HG03025 (cell line): ENCODE results near the gene CA10.

ENCODE experiments used
- ATAC-seq: cut with Tn5 transposase; IDR thresholded peaks from one replicate; pipeline ENCODE4 v1.9.1; 2021; ENCODE audit warnings: mild to moderate bottlenecking, moderate library complexity; ENCODE audit not compliant: unreplicated experiment, low FRiP score

CA10 gene

DNA sequence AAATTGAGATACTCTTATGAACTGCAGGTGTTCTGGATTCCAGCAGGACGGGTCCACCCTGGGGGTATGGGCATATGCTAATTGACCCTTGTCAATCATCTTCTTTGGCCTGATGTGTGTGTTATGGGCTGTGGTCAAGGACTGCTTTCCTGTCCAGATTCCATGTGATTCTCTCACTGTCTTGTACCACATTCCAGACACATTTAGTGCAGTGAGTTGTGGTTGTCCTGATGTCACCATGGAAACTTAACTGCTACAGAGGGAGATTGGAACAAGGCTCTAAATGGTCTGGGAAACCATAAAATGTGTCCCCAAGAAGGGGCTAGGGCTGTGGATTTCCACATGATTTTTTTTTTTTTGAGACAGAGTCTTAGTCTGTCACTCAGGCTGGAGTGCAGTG lies 530.7 kb downstream of the CA10 start:
- no peak for ATAC-seq

DNA sequence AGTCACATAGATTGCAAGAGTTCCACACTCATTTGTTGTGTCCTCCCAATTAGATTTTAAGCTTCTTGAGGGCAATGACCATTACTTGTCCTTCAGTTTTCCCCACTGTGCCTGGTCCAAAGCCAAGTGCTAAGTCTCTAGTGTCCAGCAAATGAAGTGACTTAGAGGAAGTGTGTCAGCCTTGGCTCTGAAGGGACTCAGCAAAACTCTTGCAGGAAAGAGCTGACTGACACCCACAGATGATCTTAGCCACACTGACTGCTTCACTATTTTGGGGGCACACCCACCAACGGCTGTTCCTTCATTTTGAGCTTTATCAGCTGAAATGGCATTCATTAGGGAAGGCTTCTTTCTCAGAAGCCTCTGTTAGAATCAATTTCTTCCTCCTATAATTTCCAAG lies 540.0 kb downstream of the CA10 start:
- no peak for ATAC-seq

- no peak for ATAC-seq
These were observed 540.5 kb downstream of the CA10 start for GRCh38 chr17:51617986-51618385.

DNA sequence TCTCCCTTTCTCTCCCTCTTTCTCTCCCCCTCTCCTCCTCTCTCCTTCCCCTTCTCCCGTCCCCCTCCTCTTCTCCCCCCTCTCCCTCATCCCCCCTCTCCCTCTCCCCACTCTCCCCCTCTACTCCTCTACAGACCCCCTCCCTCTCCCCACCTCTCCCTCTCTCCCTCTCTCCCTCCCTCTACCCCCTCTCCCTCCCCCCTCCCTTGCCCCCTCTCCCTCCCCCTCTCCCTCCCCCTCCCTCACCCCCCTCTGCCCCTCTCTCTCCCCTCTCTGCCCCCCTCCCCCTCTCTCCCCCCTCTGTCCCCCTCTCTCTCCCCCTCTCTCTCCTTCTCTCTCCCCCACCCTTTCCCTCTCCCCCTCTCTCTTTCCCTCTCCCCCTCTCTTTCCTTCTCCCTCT lies 545.3 kb downstream of the CA10 start:
- ATAC-seq: no peak

DNA sequence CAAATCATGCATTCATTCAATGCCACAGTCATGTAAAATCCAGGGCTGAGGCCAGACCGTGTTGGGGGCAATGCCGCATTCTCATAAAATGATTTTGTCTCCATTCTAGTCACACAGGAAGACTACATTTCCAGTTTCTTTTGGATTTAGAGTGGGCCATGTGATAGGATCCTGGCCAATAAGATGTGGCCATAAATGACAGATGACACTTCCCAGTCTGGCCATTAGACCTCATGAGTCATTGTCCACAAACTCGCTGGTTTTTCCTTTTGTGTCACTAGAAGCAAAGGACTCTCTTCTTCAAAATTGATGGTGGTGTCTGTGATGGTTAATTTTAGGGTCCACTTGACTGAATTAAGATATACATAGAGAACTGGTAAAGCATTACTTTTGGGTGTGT lies 545.8 kb downstream of the CA10 start:
- no peak for ATAC-seq

- ATAC-seq: no peak
These were observed 546.9 kb downstream of the CA10 start for GRCh38 chr17:51611585-51611984.

GRCh38 chr17:51610834-51611233 lies 547.7 kb downstream of the CA10 start:
- ATAC-seq: no peak

- ATAC-seq: no peak
These were observed 548.4 kb downstream of the CA10 start for GRCh38 chr17:51610155-51610554.

DNA sequence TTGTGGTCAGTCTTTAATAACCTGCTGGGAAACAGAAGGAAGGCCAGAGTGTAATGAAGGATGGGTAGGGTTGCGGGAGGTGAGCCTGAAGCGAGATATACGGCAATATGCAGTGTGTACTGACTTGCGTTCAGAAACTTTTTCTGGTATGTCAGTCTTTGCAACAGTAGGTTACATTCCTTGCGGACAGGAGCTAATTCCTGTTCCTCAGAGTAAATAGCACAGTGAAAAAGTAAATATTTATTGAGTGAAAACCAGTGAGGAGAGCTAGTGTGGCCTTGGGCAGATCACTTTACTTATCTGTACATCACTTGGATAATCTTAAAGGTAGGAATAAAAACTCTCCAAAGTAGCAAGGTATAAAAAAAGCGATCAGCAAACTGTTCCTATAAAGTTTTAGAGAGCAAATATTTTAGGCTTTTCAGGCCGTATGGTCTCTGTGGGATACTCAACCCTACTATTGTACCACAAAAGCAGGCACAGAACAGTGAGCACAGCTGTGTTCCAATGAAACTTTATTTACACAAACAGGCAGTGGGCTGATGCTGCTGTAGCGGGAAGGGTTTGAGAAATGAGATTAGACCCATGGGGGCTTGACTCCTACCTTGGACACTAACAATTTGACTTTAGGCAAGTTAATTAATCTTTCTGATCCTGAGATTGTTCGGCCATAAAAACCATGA lies 550.1 kb downstream of the CA10 start:
- ATAC-seq: no peak

- no peak for ATAC-seq
These were observed 551.0 kb downstream of the CA10 start for GRCh38 chr17:51607512-51607911.

DNA sequence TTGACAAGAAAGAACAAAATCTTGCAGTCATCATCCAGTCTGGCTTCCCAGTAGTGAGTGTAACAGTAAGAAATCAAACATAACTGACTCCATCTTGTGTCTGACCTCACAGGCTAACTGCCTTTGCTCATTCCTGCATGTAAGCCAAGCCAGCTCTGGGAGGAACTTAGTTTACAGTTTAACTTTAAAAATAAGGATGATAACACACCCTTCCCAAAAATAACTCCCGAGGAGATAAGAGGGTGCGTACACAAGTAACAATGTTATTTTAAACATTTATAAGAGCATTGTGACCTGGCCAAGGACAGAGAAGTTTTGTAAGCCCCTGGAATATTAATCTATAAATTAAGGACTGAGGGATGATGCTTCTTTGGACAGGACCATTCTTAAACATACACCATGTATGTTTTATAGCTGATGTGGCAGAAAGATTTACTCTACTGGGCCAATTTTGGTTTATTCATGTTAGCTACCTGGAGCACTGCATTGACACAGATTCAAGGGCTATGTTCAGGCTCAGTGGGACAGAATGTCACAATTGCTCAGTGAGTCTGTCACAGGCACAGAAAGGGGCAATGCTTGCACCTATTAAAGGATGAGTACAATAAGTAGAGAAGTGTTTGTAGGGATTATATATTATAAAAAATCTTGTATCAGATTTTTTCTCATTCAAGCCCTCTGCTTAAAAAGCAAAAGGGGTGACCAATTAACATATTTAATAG lies 554.1 kb downstream of the CA10 start:
- ATAC-seq: no peak

- no peak for ATAC-seq
These were observed 556.8 kb downstream of the CA10 start for GRCh38 chr17:51601622-51602261.

DNA sequence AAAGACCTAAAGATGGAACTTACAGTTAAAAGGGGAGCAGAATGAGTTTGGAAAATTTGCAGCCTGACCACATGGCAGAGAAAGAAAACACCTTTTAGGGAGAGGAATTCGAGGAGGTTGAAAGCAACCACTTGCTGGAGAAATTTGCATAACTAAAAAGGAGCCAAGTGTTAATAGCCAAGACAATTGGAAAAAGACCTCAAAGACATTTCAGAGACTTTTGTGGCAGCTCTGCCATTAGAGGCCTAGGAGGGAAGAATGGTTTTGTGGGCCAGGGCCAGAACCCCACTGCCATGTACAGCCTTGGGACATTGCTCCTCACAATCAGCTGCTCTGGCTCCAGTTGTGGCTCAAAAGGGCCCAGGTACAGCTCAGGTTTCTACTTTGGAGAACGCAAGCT lies 559.7 kb downstream of the CA10 start:
- no peak for ATAC-seq

DNA sequence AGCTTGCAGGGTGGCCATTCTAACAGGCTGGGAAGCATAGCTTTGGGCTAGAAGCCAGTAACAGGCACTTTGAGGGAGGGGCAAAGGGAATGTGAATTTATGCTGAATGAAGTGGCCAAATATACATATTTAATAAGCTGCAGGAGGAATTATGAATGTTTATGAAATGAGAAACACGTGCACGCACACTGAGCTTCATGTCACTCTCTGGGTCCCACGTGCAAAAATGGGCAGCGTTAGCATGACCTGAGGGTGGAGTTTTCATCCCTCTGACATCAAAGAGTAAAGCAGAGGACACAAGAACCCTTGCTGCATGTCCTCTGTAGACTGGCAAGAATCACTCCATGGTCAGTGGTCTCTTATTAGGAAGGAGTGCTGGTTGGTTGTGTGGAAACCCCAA lies 561.2 kb downstream of the CA10 start:
- no peak for ATAC-seq

- no peak for ATAC-seq
These were observed 562.6 kb downstream of the CA10 start for GRCh38 chr17:51595826-51596398.

- ATAC-seq: no peak
These were observed 568.4 kb downstream of the CA10 start for GRCh38 chr17:51590071-51590656.

- no peak for ATAC-seq
These were observed 570.5 kb downstream of the CA10 start for GRCh38 chr17:51588063-51588462.

- ATAC-seq: no peak
These were observed 571.0 kb downstream of the CA10 start for GRCh38 chr17:51587516-51587915.

- no peak for ATAC-seq
These were observed 572.9 kb downstream of the CA10 start for GRCh38 chr17:51585514-51586104.

GRCh38 chr17:51580869-51581268 lies 577.6 kb downstream of the CA10 start:
- no peak for ATAC-seq
